ENCODE results near the gene CCDC43.

GRCh38 chr17:44719444-44719843 is 29.9 kb upstream of the CCDC43 start:
- no peak for TF ChIP-seq CTCF (conservative IDR thresholded peaks at IDR 0.05 in 1 of 2, IDR thresholded peaks at IDR 0.05 in 1 of 2; ENCODE audit: low read depth in 1 of 2, low read length in 2 of 2)
- TF ChIP-seq EZH2 (IDR thresholded peaks at IDR 0.05; ENCODE audit: low read length, missing control alignments) = no peak
